IPS-11a (cell line): ENCODE results near the gene ALG5.

ENCODE experiments used
- H3K4me3 ChIP-seq: one replicate; pipeline ENCODE4 v1.5.1; 2013; ENCODE audit warnings: low read depth, low read length, control low read depth

Gene ALG5

GRCh38 chr13:36979361-36980050 is 19.6 kb downstream of the ALG5 start:
- no peak overlapping the region for H3K4me3 ChIP-seq

DNA sequence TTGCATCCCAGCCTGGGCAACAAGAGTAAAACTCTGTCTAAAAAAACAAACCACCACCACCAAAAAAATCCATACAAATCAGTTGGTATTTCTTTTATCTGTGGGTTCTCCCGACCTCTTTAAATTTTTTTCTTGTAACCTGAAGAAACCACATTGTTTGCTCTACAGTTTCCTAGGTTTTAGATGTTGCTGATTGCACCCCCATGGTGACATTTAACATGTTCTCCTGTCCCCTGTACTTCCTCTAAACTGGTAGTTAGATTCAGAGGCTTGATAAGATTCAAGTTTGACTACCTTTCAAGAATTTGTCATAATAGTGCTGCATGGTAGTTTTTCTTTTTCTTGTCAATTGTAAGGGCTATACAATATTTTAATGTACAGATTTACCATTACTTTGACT is 24.0 kb downstream of the ALG5 start:
- no peak overlapping the region for H3K4me3 ChIP-seq

GRCh38 chr13:36973621-36974295 is 25.4 kb downstream of the ALG5 start:
- no peak overlapping the region for H3K4me3 ChIP-seq

DNA sequence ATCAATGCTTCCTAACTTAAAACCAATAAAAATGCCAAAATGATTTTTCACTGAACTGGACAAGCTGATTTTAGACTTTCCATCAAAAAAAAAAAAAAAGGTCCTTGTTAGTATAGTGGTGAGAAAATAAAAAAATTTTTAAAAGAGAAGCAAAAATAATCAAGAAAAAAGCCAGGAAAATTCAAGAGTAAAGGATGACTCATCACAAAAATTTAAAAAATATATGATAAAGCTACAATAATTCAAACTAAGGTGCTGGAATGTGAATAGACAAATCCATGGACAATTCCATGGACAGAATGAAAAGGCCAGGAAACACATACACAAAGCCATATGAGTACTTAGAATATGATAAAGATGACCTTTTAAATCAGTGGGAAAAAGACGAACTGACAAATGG is 26.1 kb downstream of the ALG5 start:
- H3K4me3 ChIP-seq, result no peak overlapping the region

GRCh38 chr13:36966404-36966803 is 32.7 kb downstream of the ALG5 start:
- no peak overlapping the region for H3K4me3 ChIP-seq

- no peak overlapping the region for H3K4me3 ChIP-seq
Observed at GRCh38 chr13:36965767-36966166, 33.4 kb downstream of the ALG5 start.

DNA sequence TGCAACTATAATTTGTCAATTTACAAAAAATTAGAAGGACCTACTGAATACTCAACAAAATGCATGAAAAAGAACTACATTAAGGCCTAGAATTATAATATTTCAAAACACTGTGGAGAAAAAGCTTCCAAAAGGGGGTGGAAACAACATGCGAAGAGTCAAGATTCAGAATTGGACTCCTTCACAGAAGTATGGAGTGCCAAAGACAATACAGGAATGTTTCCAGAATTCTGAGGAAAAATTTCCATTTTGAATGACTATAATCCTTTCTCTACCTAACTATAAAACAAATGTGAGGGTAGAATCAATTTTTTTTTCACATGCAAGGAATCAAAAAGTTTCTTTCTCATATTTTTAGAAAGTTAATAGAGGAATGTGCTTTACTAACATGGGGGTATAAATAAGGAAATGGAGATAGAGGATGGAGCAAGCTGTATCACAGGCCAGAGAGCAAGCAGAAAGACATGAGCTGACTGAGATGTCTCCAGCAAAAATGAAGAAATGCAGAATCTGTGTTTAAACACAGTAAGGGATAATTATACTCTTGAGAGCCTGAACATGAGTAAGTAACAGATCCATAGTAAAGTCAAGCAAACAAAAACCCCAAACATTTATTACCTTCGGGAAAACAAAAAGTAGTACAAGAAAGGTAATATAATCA is 39.6 kb downstream of the ALG5 start:
- H3K4me3 ChIP-seq, result no peak overlapping the region

DNA sequence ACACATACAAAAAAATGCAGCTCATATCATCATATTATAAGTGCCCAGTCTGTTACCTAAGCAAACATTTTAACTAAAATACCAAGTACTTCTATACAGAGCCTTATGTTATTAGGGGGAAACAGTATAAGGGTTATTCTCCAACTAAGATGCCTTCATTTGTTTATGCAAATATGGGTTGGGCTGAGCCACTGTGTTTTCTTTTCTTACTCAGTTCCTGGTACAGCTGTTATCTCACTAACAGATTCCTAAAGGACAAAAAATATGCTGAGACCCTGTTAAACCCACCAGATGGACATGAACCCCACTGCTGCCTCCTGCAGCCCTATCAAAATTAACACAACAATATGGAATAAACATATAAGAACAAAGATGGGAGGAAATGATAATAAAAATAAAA is 44.6 kb downstream of the ALG5 start:
- H3K4me3 ChIP-seq, result no peak overlapping the region

GRCh38 chr13:36950920-36951319 is 48.2 kb downstream of the ALG5 start:
- H3K4me3 ChIP-seq, result no peak overlapping the region

GRCh38 chr13:36950330-36950729 is 48.8 kb downstream of the ALG5 start:
- H3K4me3 ChIP-seq, result no peak overlapping the region

DNA sequence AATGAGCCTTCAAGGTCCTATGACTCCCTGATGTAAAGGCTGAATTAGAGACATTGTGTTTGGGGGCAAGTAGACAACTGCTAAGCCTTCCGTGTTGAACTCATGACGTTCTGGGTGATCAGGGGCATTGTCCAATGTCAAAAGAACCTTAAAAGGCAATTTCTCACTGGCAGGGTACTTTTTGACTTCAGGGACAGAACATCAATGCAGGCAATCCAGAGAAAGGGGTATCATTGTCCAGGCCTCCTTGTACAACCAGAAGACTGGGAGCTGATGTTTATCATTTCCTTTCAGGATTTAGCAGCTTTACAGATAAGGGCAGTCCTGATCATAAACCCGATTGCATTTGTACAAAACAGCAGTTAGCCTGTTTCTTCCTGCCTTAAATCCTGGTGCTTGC is 54.1 kb downstream of the ALG5 start:
- no peak overlapping the region for H3K4me3 ChIP-seq

DNA sequence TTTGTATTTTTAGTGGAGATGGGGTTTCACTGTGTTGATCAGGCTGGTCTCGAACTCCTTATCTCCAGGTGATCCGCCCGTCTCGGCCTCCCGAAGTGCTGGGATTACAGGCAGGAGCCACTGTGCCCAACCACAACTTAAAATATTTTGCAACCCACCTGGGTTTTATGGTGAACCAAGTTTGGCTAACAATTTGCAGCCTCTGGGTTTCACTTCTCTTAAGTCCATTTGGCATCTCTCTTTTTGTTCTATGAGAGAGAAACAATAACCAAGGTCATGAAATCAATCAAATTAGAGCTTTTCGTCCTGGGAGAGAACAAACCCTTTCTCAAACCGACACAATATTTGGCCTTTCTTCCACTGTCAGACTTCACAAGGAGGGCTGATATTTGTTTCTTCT is 73.5 kb downstream of the ALG5 start:
- no peak overlapping the region for H3K4me3 ChIP-seq

DNA sequence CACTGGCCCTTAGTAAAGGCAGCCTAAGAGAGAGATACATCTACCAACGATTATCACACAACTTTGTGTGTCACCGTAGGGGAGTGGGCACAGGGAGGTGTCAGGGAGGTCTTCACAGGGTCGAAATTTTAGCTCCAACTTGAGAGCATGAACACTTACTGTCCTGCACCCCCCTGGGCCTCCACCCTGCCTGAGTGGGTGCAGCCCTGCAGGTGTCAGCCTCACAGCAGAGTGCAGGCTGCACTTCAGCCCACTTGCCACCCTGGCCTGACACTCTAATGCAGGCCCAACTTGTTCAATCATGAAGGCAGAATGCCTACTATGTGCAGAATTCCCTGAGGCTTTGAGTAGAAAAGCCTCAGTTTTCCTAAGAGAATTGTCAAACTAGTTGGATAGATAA is 75.1 kb downstream of the ALG5 start:
- no peak overlapping the region for H3K4me3 ChIP-seq

DNA sequence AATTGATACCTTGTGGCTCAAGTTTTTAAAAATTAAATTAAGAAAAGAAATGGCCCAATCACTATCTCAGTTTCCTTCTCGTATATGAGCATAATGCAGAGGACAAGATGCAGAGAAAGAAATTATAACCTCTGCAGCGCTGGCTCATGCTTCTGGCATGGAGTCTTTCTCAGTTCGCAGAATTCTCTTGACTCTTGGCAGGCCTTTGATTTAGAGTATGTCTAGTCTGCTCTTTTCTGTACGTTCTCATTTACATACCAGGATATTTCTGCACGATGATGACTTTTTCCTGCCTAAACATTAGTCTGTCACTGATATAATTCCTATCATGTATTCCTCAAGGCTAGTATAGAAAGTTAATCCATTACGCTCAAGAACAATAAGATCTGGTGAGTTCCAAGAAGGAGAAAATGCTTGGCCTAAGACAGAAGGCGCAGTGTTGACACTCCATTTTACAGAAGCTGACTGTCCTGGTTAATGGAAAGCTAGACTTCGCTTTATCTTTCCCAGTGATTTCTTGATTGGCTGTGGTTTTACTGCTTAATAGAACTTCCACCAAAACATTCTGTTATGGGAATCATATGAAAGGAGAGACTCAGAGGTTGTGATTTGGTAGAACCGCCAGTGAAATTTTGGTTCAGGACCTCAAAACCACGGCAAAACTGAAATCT is 77.4 kb downstream of the ALG5 start:
- H3K4me3 ChIP-seq, result no peak overlapping the region

DNA sequence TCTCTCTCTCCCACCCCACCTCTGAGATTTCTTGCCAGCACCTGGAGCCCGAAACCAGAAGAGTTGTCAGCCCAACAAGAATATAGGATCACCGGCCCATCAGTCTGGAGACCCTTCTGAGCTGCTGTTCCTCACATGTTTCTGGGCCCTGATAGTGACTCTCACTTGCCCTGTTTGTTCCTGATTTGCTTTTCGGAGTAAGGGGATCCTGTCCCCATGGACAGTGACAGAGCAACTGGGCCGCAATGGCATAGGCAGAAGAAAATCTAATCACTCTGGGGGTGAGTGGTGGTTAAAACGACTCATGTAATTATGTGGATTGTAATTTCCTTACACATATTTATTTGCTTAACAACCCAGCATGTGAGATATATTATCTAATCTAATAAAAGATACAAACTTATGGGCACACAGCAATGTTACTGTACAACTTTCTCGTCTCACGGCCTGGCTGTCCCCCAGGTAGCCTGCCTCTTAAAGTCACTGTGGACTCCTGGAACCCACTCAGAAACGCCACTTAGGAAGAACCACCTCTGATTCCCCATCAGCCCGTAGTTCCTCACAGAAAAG is 78.4 kb downstream of the ALG5 start:
- H3K4me3 ChIP-seq, result peak overlapping the region; percentile 17

DNA sequence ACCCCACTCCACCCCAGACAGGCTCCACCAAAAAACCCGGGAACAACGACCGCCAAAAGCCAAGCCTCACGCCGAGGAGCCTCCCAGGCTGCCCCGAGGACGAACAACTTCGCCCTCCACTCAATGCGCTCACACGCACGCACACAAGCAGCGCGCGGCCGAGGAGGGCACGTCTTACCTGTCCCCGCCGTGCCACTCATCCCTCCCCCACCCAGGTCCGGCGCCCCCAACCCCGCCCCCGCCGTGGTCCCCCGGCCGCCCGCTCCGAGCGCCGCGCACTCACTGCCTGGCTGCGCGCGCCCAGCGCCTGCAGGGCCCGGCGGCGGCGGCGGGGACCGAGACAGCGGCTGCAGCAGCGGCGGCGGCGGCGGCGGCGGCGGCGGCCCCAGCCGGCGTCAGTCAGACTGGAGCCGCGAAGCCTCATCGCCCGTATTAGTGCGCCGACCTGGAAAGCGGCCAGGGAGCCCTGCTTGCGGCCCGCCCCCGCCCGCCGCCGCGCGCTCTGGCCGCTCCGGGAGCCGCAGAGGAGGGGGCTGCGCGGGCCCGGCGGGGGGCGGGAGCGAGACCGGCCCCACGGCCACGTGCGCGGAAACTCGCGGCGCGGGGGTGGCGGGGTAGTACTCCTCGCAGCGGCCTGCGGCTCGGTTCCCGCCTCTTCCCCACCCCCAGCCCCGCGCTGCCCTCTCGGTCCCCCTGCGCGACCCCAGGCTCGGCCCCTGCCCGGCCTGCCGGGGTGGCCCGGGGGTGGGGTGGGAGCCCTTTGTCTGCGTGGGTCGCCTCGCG is 79.1 kb downstream of the ALG5 start, which contains the start of gene SMAD9:
SMAD9 (minus strand) TSS at position 406 of the 783 bp plus-strand sequence. CDS start 40,549 bp downstream, outside the sequence.
- H3K4me3 ChIP-seq, result peak within 1 kb of the TSS; percentile 40

- peak overlapping the region; percentile 40 for H3K4me3 ChIP-seq
Observed at GRCh38 chr13:36919171-36919832, 79.8 kb downstream of the ALG5 start.

DNA sequence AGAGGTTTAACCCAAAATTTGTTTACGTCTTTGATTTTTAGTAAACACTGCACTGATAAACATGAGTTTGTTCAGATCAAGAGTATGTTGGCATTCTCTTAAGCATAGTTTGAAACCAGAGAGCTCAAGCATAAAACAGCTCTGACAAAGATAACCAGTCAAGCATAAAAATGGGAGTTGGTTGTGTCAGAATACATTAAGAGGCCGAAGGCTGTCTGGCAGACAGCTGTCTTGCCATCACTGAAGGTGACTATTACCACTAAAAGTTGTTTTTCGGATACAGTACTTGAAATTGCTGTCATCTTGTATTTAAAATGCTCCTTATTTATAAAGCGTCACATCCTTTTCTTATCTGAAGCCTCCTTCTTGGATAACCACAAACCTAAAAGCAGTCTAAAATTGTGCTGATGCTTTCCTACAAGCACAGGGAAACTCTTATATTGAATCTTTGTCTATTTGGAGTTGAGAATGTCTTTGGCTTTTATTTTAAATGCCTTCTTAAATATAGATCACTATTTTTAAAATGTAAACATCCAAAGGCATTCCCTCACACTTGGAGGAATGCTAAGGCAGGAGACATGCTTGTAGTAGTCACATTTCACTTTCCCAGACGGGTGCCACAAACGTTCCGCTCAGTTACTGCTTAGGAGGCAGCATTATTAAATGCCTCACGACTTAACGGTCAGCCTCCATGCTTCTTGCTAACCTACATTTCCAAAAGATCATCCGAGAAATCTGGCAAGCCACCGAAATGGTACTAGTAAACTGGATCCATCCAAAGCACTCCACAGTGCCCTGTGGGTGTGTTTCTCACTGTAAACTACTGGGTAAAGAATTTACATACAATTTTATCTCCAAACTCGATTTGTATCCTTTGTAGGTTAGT is 80.7 kb downstream of the ALG5 start:
- peak overlapping the region; percentile 40 for H3K4me3 ChIP-seq

GRCh38 chr13:36917311-36917710 is 81.8 kb downstream of the ALG5 start:
- H3K4me3 ChIP-seq, result no peak overlapping the region
